Esophagus muscularis mucosa (tissue), 3 donors: ENCODE results near the gene ITGAL.

Source experiments
- CTCF ChIP-seq, 3 experiments: fragments of 200-600 bp in 2 of 3; fragments of 450-650 bp in 1 of 3; sonication (generic) in 2 of 3; IDR thresholded peaks; one replicate each; pipeline ENCODE4 v1.5.1; 2017 to 2019; ENCODE audit warnings: antibody characterized with exemption in 3 of 3, mild to moderate bottlenecking in 2 of 3, moderate library complexity in 1 of 3
- POLR2AphosphoS5 ChIP-seq, 2 donors: sonication (generic); formaldehyde crosslinking; IDR thresholded peaks; one replicate each; pipeline ENCODE4 v1.6.1; 2017; ENCODE audit warnings: antibody characterized with exemption in 2 of 2

- TF ChIP-seq CTCF (IDR thresholded peaks at IDR 0.05) (no peak), POLR2AphosphoS5 (IDR thresholded peaks at IDR 0.05) (no peak)
Observed at GRCh38 chr16:30476991-30477390, 4.4 kb downstream of the ITGAL start.
